Suprapubic skin (tissue), 3 donors: Measurements from ENCODE around the gene LRRC18.

ENCODE experiments used
- EP300 ChIP-seq: sonication (generic); formaldehyde crosslinking; IDR thresholded peaks from one replicate; pipeline ENCODE4 v1.6.1; 2017; ENCODE audit warnings: antibody characterized with exemption
- POLR2A ChIP-seq, 2 donors: fragments of 450-650 bp; IDR thresholded peaks; one replicate each; pipeline ENCODE4 v1.6.1; 2017; ENCODE audit warnings: antibody characterized with exemption in 2 of 2, mild to moderate bottlenecking in 2 of 2, moderate library complexity in 2 of 2
- TF ChIP-seq, protein P1 (sequence below), 2 donors: fragments of 200-600 bp in 1 of 2; fragments of 450-650 bp in 1 of 2; sonication (generic) in 1 of 2; IDR thresholded peaks; one replicate each; pipeline ENCODE4 v1.5.1; 2016 to 2019; ENCODE audit warnings: antibody characterized with exemption in 2 of 2, mild to moderate bottlenecking in 1 of 2, moderate library complexity in 1 of 2

DNA sequence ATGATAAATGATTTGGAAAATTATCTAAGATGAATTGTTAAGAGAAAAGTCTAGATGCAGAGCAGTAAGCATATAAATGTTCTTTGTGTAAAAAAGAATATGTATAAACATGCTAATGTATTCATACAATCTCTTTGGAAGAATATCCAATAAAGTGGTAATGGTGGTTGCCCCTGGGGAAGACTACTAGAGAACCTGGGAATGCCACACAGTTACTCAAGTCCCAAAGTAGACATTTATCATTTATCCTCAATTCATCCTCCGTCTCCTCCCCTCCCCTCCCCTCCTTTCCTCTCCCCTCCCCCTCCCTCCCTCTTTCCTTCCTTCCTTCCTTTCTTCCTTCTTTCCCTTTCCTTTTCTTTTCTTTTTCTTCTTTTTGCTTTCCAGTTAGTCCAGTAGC lies 51.7 kb downstream of the LRRC18 start:
- TF ChIP-seq, protein P1, sequence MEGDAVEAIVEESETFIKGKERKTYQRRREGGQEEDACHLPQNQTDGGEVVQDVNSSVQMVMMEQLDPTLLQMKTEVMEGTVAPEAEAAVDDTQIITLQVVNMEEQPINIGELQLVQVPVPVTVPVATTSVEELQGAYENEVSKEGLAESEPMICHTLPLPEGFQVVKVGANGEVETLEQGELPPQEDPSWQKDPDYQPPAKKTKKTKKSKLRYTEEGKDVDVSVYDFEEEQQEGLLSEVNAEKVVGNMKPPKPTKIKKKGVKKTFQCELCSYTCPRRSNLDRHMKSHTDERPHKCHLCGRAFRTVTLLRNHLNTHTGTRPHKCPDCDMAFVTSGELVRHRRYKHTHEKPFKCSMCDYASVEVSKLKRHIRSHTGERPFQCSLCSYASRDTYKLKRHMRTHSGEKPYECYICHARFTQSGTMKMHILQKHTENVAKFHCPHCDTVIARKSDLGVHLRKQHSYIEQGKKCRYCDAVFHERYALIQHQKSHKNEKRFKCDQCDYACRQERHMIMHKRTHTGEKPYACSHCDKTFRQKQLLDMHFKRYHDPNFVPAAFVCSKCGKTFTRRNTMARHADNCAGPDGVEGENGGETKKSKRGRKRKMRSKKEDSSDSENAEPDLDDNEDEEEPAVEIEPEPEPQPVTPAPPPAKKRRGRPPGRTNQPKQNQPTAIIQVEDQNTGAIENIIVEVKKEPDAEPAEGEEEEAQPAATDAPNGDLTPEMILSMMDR (IDR thresholded peaks at IDR 0.05) = no peak
- TF ChIP-seq EP300 (no peak), POLR2A (IDR thresholded peaks at IDR 0.05) (no peak)
